T-helper 17 cell (primary cell): ENCODE results near the gene JMJD4. TPM values are rescaled to one million over a fixed set of nuclear protein-coding genes. Genes with fewer than 3 reads are reported as not detected.
A peak's percentile ranks its signal among the peaks of the same experiment; 100 is the strongest.
"Not testable (repeated sequence)": the region's sequence is repeated elsewhere in the genome, so short reads cannot be mapped to it uniquely, and the experiment has no call there.

Experiments used
- ATAC-seq: fragments of 150-1000 bp; cut with Tn5 transposase; 2 replicates; pipeline ENCODE4 v1.10.0; 2021; ENCODE audit warnings: mild to moderate bottlenecking, moderate library complexity
- DNase-seq, 3 donors: peaks; one replicate each; pipeline versions ENCODE4 v3.0.0 to v3.0.0-alpha.2; 2020 to 2021
- H3K9me3 ChIP-seq: one replicate; pipeline ENCODE4 v1.7.0; 2013; ENCODE audit warnings: low read length, mild to moderate bottlenecking; ENCODE audit not compliant: control insufficient read depth, poor library complexity, severe bottlenecking
- H3K27ac Mint-ChIP-seq: one replicate; pipeline ENCODE4 v1.8.0; 2022; ENCODE audit warnings: mild to moderate bottlenecking, moderate library complexity, mixed read lengths
- H3K27me3 Mint-ChIP-seq: one replicate; pipeline ENCODE4 v1.8.0; 2022; ENCODE audit warnings: mixed read lengths
- H3K36me3 Mint-ChIP-seq: one replicate; pipeline ENCODE4 v1.8.0; 2022; ENCODE audit warnings: low read depth, mixed read lengths
- H3K4me1 Mint-ChIP-seq: one replicate; pipeline ENCODE4 v1.8.0; 2022; ENCODE audit warnings: mild to moderate bottlenecking, mixed read lengths
- H3K4me3 Mint-ChIP-seq: one replicate; pipeline ENCODE4 v1.8.0; 2022; ENCODE audit warnings: mild to moderate bottlenecking, moderate library complexity, mixed read lengths
- total RNA-seq, 4 donors: library from RNA in 2 of 4; stranded (reverse) in 2 of 4; gene quantifications; one replicate each; pipeline ENCODE4 v1.2.3 and lab custom pipeline; 2022 to 2026

Gene JMJD4
- total RNA-seq, 2 donors from 2014 or later, result 6.8 to 11.2 TPM

DNA sequence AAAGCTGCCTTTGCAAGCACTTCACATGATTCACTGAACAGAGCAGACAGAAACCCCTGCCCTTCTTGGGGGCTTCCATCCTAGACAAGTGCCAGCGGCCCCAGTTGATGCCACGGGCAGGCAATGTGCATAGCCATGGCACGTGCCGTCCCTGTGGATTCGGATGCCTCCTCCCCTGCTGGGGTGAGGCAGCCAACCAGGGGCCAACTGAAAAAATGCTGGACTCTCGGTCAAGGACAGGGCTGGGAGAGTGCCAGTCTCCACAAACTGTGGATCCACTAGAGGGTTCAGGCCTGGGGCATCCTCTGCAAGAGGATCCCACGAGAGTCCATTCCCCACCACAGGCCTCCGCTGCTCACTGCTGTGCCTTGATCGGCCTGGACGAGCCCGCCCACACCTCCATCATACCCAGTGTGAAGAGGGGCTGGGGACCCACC, 3.8 kb downstream of the JMJD4 start:
- no peaks in the 10 kb centered on the region for H3K9me3 ChIP-seq
- ATAC-seq, result no peak
- H3K4me1 Mint-ChIP-seq, result peaks cover 21% of the 10 kb centered on the region
- no peak overlapping the region for H3K4me3 Mint-ChIP-seq
- H3K36me3 Mint-ChIP-seq, result no peaks in the 10 kb centered on the region
- no peaks in the 10 kb centered on the region for H3K27me3 Mint-ChIP-seq
- DNase-seq, result no peak
- H3K27ac Mint-ChIP-seq, result no peak overlapping the region

DNA sequence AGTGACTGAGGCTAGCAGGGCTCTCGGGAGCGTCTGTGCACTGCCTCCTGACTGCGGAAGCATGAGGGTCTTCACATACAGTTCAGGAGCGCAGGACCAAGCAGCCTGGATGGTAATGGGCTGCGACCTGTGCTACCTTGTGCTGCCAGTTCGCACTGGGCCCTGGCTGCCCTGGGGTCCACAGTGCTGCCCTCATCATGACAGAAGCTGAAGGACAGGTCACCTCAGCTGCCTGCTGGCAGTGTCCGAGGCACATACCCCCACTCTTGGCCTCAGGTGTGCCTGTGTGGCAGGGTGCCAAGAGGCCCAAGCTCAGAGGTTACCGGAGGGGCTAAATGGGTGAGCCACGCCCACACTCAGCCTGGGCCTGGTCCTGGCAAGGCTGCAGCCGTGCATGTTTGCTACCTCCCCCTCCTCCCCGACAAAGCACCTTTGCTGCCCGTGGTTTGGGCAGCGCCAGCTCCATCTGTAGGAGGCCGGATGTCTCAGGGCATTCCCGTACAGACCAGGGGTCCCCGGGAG, 4.4 kb downstream of the JMJD4 start:
- Mint-ChIP-seq H3K4me1 (peaks cover 16% of the 10 kb centered on the region), H3K27ac (peak overlapping the region; percentile 19), H3K36me3 (no peaks in the 10 kb centered on the region), H3K4me3 (no peak overlapping the region), H3K27me3 (no peaks in the 10 kb centered on the region)
- ATAC-seq (no peak), DNase-seq (no peak)
- no peaks in the 10 kb centered on the region for H3K9me3 ChIP-seq

DNA sequence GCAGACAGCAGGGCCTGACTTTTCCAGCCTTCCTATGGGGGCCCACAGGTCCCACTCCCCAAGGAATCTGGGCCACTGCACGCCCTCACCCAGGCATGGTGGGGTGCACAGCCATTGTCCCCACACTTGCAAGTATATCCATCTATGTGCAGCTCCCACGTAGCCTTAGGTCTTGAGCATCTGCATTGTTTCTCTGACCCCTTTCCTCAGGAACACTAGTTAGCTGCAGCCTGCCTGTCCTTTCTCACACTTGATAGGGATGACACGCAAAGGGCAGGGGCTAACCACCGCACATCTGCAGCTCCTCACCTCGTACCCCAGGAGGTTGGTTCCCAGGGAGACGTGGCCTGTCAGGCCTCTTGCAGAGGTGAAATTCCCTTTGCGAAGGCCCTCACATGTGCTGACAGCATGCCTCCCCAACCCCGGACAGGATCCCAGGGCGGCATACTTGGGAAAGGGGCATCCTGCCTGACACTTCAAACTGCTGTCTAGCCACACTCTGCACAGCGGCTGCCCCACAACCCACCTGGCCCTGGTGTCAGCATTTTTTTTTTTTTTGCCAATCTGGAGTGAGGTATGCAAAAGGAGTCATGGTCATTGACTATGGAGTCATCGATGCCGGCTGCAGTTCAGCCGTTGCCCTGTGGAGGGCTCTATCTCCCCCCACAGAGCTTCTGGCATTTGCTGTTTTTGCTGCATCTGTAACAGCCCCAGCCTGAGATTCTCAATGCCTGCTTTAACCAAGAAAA, 5.0 kb downstream of the JMJD4 start:
- H3K27ac Mint-ChIP-seq, result peak overlapping the region; percentile 19
- no peaks in the 10 kb centered on the region for H3K27me3 Mint-ChIP-seq
- no peaks in the 10 kb centered on the region for H3K36me3 Mint-ChIP-seq
- H3K4me3 Mint-ChIP-seq, result peak overlapping the region; percentile 77
- peaks cover 16% of the 10 kb centered on the region for H3K4me1 Mint-ChIP-seq
- ATAC-seq (peak; percentile 29), DNase-seq (no peak)
- no peaks in the 10 kb centered on the region for H3K9me3 ChIP-seq

DNA sequence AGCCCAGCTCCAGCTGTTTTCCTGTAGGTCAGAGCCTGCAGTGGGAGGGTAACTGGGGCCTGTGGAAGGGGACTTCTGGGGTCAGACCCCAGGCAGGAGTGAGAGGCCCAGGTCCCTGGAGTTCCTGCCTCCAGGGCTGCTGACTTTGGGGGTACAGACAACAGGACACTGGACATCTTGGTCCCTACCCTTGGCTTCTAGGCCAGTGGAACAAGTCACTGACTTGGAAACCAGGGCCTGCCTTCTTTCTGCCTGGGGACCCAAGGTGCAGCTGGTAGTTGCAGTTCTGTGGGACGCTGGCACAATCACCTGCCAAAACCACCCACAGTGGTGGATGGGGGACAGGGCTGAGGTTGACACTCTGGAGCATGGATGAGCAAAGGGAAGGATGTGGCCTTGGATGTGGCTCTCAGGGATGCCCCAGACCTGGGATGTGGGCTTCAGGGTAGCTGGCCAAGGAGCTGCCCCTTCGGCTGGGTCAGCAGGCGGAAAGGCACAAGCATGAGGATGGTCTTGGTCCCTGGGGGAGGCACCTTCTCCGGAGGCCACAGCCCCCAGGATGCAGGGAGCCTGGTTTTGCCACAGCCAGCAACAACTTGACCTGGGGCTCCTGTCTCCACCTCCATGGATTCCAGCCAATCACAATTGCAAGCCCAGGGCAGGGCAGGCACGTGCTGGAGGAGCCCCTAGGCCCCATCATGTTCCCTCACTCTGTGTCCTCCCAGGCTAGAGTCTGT, 5.8 kb downstream of the JMJD4 start:
- no peaks in the 10 kb centered on the region for H3K36me3 Mint-ChIP-seq
- peaks cover 16% of the 10 kb centered on the region for H3K4me1 Mint-ChIP-seq
- peak overlapping the region; percentile 89 for H3K4me3 Mint-ChIP-seq
- ATAC-seq (no peak), DNase-seq (no peak)
- H3K9me3 ChIP-seq, result no peaks in the 10 kb centered on the region
- no peak overlapping the region for H3K27ac Mint-ChIP-seq
- no peaks in the 10 kb centered on the region for H3K27me3 Mint-ChIP-seq

DNA sequence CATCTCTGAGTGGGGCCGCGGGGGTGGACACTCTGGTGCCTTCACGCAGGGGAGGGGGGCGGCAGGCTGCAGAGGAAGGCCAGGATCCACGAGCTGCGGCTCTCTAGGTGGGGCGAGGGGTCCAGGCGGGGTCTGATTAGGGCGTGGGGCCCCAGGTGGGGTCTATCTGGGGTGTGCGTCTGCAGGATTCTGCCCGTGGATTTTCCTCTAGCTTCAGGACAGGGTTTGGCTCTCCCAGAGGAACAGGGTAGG, 6.3 kb downstream of the JMJD4 start:
- no peak for DNase-seq
- ATAC-seq, result no peak
- H3K36me3 Mint-ChIP-seq, result no peaks in the 10 kb centered on the region
- no peaks in the 10 kb centered on the region for H3K27me3 Mint-ChIP-seq
- H3K4me1 Mint-ChIP-seq, result peaks cover 16% of the 10 kb centered on the region
- peak overlapping the region; percentile 89 for H3K4me3 Mint-ChIP-seq
- no peaks in the 10 kb centered on the region for H3K9me3 ChIP-seq
- H3K27ac Mint-ChIP-seq, result no peak overlapping the region

DNA sequence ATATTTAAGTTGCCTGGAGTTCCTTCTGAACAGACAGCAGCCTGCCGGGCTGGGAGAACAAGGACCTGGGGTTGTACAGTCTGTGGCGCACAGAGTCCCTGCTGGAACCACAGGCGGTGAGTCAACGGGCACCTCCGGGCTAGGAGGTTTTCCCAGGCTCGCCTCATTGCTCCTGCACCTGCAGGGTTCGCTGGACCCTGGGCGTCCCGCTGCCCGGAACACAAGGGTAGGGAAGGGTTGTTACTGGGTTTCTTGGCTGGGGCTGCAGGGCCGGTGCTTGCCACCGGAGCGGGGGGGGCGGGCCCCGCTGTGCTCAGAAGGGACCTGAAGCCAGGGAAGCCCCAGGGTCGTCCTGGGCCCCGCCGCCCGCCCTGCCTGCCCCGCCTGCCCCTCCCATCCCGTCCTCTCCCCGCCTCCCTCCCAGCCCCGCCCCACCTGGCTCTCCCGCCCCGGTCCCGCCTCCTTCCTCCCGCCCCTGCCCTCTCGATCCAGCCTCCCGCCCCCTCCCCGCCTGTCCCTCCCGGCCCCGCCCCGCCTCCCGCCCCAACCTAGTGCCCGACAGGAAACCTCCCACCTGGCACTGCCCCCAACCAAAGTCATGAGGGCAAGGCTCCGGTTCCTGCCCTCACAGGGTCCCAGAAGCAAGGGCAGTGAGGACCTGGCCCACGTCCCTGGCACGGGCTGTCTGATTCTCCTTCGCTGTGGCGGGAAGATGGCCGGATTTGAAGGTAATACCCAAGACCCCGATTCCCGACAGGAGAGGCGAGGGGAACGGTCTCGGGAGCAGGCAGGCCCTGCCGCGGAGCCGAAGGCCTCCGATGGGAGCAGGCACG, 6.8 kb downstream of the JMJD4 start:
- Mint-ChIP-seq H3K4me3 (peak overlapping the region; percentile 89), H3K27me3 (no peaks in the 10 kb centered on the region), H3K4me1 (peaks cover 13% of the 10 kb centered on the region), H3K36me3 (no peaks in the 10 kb centered on the region), H3K27ac (no peak overlapping the region)
- DNase-seq, result peak in 2 of 3 donors; percentile 71 to 74
- peak; percentile 68 for ATAC-seq
- no peaks in the 10 kb centered on the region for H3K9me3 ChIP-seq

DNA sequence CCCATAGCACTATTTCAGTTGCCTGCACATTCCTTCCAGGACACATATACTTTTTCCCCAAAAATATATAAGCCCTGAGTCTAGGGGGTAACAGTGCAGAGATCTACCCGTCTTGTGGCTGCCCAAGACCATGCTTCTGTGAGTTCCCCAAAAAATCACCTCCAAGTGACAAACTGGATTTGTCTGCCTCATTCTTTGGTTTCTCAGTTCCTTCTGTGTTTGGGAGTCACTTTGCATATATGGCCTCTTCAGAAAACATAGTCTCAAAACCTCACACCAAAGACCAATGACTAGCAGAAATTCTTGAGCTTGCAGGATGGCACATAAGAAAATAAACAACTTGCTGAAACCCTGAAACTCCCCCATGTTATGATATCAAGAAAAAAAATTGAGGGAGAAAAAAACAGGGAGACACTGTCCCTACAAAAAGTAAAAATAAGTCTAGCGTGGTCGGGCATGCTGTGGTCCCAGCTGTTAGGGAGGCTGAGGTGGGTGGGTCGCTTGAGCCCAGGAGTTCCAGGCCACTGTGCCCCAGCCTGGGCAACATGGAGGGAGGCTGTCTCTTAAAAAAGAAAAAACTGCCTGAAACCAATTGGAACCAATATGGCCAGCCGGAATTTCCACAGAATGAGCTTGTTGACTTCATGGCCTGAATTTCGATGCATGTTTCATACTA, 8.0 kb downstream of the JMJD4 start:
- Mint-ChIP-seq H3K27ac (no peak overlapping the region), H3K4me1 (peaks cover 13% of the 10 kb centered on the region), H3K36me3 (no peaks in the 10 kb centered on the region), H3K4me3 (no peak overlapping the region), H3K27me3 (no peaks in the 10 kb centered on the region)
- DNase-seq (no peak), ATAC-seq (no peak)
- no peaks in the 10 kb centered on the region for H3K9me3 ChIP-seq

DNA sequence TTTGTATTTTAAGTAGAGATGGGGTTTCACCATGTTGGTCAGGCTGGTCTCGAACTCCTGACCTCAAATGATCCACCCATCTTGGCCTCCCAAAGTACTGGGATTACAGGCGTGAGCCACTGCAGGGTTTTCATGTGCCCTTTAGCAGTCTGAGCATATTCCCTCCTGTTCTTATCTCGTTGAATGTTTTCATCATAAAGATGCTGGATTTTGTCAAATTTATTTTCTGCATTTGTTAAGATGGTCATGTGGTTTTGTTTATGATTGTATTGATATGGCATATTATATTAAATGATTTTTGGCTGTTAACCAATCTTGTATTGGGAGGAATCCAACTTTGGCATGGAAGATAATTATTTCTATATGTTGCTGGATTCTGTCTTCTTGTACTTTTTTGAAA, 8.8 kb downstream of the JMJD4 start:
- H3K36me3 Mint-ChIP-seq, result no peaks in the 10 kb centered on the region
- peaks cover 13% of the 10 kb centered on the region for H3K4me1 Mint-ChIP-seq
- DNase-seq (no peak), ATAC-seq (no peak)
- no peak overlapping the region for H3K4me3 Mint-ChIP-seq
- no peak overlapping the region for H3K27ac Mint-ChIP-seq
- no peaks in the 10 kb centered on the region for H3K27me3 Mint-ChIP-seq
- no peaks in the 10 kb centered on the region for H3K9me3 ChIP-seq

DNA sequence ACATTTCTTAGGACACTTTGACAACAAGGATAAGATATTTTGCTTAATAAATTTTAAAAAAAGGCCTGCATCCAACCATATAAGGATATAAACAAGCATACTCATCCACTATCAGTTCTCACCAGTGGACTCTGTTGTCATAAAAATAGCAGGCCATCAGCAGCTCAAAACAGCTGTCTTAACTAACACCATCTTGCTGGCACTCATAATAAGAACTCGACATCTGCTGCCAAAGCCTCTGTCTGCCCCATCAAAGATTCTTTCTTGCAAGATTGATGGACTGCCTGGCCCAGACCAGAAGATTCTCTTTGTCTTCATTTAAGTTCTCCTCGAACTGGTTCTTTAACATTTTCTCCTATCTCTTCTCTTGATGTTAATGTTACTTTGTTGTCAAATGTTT, 10.1 kb downstream of the JMJD4 start:
- no peak overlapping the region for H3K4me3 Mint-ChIP-seq
- peaks cover 9% of the 10 kb centered on the region for H3K4me1 Mint-ChIP-seq
- no peak overlapping the region for H3K27ac Mint-ChIP-seq
- H3K27me3 Mint-ChIP-seq, result no peaks in the 10 kb centered on the region
- no peaks in the 10 kb centered on the region for H3K36me3 Mint-ChIP-seq
- ATAC-seq (no peak), DNase-seq (no peak)
- H3K9me3 ChIP-seq, result peaks cover 2% of the 10 kb centered on the region

DNA sequence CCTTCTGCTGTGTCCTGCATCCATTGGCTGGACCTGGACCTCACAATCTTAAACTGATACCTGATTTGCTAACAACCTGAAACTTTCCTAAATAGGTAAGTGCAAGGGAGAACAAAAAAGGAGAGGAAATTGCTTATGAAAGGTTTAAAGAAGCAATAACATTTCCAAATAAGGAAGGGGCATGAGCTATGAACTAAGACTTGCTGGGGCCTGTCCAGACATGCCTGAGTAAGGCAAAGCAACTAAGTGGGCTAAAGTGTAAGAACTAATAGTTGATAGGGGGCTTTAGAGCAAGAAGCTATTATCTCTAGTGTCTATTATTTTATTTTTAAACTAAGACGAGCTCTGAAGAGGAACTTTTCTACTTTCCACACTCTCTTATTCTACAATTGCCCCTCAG, 11.6 kb downstream of the JMJD4 start:
- H3K27ac Mint-ChIP-seq, result no peak overlapping the region
- ATAC-seq, result no peak

DNA sequence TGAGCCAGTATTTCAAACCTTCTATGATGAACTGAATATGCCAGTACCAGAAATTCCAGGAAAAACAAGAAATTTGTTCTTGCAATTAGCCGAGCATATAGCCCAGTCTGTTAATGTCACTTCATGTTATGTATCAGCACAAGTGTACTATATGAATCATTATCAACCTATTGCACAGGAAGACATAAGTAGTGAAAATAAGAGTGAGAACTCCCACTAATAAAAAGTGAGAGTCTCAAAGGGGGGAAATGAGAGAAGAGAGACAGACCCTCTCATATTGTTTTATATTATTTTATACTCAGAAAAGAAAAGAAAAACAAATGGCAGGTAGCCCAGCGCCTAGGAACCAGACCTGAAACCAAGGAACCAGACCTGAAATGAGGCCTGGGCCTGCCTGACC, 16.2 kb downstream of the JMJD4 start:
- ATAC-seq, result no peak
- Mint-ChIP-seq H3K27me3 (no peaks in the 10 kb centered on the region), H3K4me1 (no peaks in the 10 kb centered on the region), H3K4me3 (no peak overlapping the region), H3K27ac (no peak overlapping the region), H3K36me3 (no peaks in the 10 kb centered on the region)
- DNase-seq, result no peak
- peaks cover 10% of the 10 kb centered on the region for H3K9me3 ChIP-seq

More for the DNA sequence above, 11.6 kb downstream of the JMJD4 start:
- H3K4me1 Mint-ChIP-seq, result peaks cover 4% of the 10 kb centered on the region
- peaks cover 10% of the 10 kb centered on the region for H3K9me3 ChIP-seq
- H3K4me3 Mint-ChIP-seq, result no peak overlapping the region
- H3K27me3 Mint-ChIP-seq, result no peaks in the 10 kb centered on the region
- DNase-seq, result no peak
- H3K36me3 Mint-ChIP-seq, result no peaks in the 10 kb centered on the region

DNA sequence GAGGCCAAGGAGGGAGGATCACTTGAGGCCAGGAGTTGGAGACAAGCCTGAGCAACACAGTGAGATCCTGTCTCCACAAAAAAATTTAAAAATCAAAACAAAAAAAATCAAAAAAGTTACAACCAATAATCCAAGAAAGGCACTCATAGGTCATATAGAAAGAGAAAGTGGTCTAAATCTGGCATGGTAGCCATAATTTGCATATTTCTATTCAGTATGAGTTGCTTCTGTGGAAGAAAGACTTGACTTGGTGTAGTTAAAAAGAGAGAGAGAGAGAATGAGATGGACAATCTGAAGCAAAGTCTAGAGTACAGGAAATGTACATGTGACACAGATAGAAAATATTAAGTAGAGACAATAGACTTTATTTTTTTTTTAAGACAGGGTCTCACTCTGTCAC, 22.5 kb downstream of the JMJD4 start:
- peaks cover 1% of the 10 kb centered on the region for H3K9me3 ChIP-seq
- H3K4me1 Mint-ChIP-seq, result peaks cover 6% of the 10 kb centered on the region
- H3K4me3 Mint-ChIP-seq, result no peak overlapping the region
- DNase-seq, result no peak
- no peak overlapping the region for H3K27ac Mint-ChIP-seq
- H3K27me3 Mint-ChIP-seq, result no peaks in the 10 kb centered on the region
- no peak for ATAC-seq
- peaks cover 2% of the 10 kb centered on the region for H3K36me3 Mint-ChIP-seq

DNA sequence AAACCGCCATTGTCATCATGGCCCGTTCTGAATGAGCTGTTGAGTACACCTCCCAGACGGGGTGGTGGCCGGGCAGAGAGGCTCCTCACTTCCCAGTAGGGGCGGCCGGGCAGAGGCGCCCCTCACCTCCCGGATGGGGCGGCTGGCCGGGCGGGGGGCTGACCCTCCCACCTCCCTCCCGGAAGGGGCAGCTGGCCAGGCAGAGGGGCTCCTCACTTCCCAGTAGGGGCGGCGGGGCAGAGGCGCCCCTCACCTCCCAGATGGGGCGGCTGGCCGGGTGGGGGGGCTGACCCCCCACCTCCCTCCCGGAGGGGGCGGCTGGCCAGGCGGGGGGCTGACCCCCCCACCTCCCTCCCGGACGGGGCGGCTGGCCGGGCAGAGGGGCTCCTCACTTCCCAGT, 24.6 kb downstream of the JMJD4 start:
- H3K27ac Mint-ChIP-seq, H3K9me3 ChIP-seq, H3K4me3 Mint-ChIP-seq, ATAC-seq, H3K4me1 Mint-ChIP-seq, DNase-seq, H3K27me3 Mint-ChIP-seq, H3K36me3 Mint-ChIP-seq: not testable (repeated sequence)
